GM12874 (cell line): Measurements from ENCODE around the gene ABCA4.
A peak's percentile ranks its signal among the peaks of the same experiment; 100 is the strongest.

ENCODE experiments used
- TF ChIP-seq, protein P1 (sequence below): IDR thresholded peaks from 2 replicates; pipeline ENCODE4 v1.5.1; 2011; ENCODE audit warnings: low read depth, mild to moderate bottlenecking, control low read depth, low read length, moderate library complexity; ENCODE audit not compliant: insufficient read depth

The ABCA4 gene

DNA sequence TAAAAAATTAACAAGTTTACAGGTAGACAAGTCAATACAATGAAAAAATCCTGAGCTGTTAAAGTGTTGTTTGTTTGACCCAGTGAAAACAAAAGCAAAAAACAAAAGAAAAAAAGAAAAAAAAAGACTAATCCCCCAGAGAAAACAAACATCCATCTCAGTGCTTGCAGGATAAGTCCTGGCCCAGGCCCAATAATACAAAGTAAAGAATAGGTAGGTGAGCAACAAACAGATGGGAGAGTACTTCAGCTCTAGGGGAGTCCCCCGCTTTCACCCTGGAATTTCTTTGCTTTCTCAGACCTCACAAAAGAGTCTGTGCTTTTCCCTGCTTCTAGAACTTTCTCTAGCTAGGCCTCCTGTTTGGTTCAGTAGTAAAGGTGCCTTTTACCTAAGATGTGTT lies 70.3 kb downstream of the ABCA4 start:
- TF ChIP-seq, protein P1, sequence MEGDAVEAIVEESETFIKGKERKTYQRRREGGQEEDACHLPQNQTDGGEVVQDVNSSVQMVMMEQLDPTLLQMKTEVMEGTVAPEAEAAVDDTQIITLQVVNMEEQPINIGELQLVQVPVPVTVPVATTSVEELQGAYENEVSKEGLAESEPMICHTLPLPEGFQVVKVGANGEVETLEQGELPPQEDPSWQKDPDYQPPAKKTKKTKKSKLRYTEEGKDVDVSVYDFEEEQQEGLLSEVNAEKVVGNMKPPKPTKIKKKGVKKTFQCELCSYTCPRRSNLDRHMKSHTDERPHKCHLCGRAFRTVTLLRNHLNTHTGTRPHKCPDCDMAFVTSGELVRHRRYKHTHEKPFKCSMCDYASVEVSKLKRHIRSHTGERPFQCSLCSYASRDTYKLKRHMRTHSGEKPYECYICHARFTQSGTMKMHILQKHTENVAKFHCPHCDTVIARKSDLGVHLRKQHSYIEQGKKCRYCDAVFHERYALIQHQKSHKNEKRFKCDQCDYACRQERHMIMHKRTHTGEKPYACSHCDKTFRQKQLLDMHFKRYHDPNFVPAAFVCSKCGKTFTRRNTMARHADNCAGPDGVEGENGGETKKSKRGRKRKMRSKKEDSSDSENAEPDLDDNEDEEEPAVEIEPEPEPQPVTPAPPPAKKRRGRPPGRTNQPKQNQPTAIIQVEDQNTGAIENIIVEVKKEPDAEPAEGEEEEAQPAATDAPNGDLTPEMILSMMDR: no peak

DNA sequence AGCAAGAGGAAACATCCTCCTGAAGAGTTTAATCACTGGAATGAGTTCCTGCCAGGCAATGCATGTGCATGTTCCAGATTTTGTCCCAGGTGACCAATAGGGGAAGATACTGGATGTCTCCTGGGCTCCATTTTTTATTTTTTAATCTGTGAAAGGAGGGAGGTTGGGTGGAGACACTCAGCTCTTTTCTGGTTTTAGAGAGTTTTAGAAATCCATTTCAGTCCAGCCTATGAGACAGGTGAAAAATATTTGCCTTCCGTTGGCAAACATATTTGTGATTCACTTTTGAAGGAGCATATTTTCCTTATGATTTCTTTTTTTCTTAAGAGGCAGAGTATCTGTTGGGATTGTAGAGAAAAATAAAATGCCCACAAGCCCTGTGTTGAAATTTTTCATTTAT lies 70.7 kb downstream of the ABCA4 start:
- TF ChIP-seq, protein P1: no peak

DNA sequence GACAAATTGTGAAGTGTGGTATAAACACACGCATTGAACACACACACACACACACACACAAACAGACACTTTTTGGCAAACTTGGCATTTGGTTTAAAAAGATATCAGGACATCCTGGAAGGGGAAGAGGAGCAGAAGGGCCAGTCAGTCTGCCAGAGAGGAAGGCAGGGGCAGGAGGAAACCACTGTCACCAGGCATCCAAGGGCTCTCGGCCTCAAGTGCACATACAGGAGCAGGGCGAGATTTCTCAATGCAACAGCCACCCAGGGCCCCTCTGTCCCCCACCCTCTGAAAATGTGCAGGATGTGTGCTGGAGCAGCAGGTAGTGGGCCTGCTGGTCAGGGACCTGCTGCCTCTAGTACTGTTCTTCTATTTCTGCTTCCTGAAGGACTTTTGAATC lies 71.2 kb downstream of the ABCA4 start:
- TF ChIP-seq, protein P1: no peak

DNA sequence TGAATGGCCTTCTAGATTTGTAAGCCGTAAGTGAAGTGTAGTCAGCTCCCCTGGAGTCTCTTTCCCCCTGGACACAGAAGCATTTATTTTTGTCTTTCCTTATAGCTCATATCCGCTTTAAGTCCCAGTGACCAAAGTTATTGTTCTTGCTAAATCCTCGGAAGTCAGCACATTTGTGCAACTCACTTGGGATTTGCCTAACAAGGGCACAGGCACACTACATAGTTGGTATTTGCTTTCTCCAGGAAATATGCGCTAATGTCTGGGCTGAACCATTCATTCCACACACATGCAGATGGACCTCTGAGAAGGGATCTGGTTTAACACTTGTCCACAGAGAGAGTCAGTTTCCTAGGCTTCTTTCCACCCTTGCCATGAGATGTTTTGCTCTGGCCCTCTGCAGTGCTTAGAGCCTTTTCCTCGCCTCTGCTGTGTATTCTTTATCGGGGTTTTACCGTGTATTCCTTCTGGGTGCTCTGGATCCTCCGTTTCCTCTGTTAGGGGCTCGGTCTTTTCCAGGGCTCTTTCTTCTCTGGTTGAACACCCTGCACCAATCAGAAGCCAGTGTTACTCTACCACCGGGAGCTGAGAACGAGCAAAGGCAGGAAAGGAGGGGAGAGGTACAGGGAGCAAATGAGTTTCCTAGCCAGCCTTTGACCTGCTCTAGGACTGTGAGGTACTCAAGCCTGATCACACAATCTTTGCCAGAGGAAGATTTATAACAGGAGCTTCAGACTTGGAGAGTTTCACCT lies 72.4 kb downstream of the ABCA4 start:
- TF ChIP-seq, protein P1: no peak

DNA sequence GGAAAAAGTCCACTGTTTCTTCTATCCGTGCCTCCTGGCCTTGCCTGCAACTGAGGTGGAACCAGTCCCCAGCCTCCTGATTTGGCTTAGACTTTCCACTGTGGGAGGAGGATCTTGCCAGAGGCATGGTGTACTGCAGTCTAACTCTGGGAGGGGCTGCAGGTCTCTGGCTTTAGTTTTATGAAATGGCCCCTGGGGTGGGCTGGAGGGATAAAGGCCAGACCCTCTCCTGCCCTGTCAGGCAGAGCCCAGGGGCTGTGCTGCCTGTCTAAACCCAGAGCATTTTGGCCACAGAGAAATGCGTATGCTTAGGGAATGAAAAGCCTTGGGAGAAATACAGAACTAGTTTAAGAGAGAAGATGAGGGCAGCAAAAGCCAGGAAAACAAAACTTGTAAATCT lies 73.0 kb downstream of the ABCA4 start:
- TF ChIP-seq, protein P1: no peak

DNA sequence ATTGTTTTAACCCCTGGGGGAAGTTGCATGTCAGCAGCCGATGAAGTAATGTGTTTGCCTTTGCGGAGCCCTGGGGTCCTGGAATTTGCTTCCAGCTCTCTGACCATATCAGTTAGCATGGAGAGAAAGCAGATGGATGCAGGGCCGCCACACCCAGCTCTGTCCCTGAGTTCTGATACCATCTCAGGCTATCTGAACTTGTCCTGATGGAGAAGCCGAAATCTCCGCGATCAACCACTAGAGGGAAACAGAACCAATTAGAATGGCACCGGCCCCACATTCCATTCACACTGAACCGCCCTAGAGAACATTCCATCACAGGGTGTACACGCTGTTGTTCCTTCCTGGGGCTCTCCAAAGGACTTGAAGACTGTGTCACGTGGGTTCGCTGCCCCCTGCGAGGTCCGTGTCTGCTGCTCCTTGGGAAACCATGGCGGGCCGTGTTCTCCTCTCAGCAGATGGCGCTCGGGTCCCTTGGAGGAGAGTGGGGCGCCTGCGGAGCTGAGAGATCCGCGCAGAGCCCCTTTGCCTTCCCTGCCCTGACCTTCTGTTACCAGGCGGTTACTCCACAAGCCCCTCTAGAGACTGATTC lies 75.4 kb downstream of the ABCA4 start:
- TF ChIP-seq, protein P1: peak; percentile 57

DNA sequence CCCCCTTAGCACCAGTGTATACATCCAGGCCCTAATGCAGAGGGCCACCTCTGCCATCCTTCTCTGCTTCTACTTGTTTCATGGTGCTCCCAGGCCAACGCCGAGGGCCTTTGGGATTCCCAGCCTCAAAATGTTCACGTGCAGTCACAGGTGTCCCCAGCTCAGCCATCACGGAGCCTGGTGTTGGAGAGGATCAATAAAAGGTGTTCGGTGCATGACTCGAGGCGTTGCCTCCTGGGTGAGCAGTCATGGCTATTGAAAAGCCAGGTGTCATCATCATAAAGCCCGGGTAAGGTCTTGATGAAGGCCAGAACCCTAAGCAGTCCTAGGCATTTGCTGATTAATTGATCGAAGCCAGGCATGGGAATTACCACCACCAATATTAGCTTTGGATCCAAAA lies 76.1 kb downstream of the ABCA4 start:
- TF ChIP-seq, protein P1: no peak
